ENCODE measurements around the gene SMARCC1. TPM values are rescaled to one million over a fixed set of nuclear protein-coding genes. Genes with fewer than 3 reads are reported as not detected.
A peak's percentile ranks its signal among the peaks of the same experiment; 100 is the strongest.

Gene SMARCC1
- total RNA-seq, 3 donors from 2014 or later, result 27.4 to 63.2 (median 61.9) TPM

GRCh38 chr3:47780741-47781684 lies 680 bp downstream of the SMARCC1 start:
- Histone ChIP-seq H3K27ac (peak overlapping the region; percentile 97), H3K4me1 (peaks cover 0 to 16% of the 10 kb centered on the region in 2 donors), H3K27me3 (no peaks in the 10 kb centered on the region), H3K9me3 (no peaks in the 10 kb centered on the region), H3K36me3 (no peaks in the 10 kb centered on the region), H3K4me3 (peak overlapping the region; percentile 80 to 99 (median 94))
- DNase-seq (ENCODE audit: low spot score in 2 of 2), result peak; percentile 48 to 63
- intact Hi-C loops (cut with DNase I; ENCODE audit: low total_unique reads), result no loop called here
- no peak for TF ChIP-seq CTCF (IDR thresholded peaks at IDR 0.05)
- no peak for TF ChIP-seq POLR2AphosphoS5 (IDR thresholded peaks at IDR 0.05)
- TF ChIP-seq POLR2A (IDR thresholded peaks at IDR 0.05), result no peak

GRCh38 chr3:47778746-47779145 lies 2.9 kb downstream of the SMARCC1 start:
- no peak for DNase-seq (ENCODE audit: low spot score in 2 of 2)
- intact Hi-C loops (cut with DNase I; ENCODE audit: low total_unique reads), result no loop called here
- Histone ChIP-seq H3K4me1 (peaks cover 0 to 16% of the 10 kb centered on the region in 2 donors), H3K4me3 (no peak overlapping the region), H3K27me3 (no peaks in the 10 kb centered on the region), H3K27ac (no peak overlapping the region), H3K9me3 (no peaks in the 10 kb centered on the region), H3K36me3 (no peaks in the 10 kb centered on the region)
- no peak for TF ChIP-seq CTCF (IDR thresholded peaks at IDR 0.05)
- no peak for TF ChIP-seq POLR2AphosphoS5 (IDR thresholded peaks at IDR 0.05)
- no peak for TF ChIP-seq POLR2A (IDR thresholded peaks at IDR 0.05)

DNA sequence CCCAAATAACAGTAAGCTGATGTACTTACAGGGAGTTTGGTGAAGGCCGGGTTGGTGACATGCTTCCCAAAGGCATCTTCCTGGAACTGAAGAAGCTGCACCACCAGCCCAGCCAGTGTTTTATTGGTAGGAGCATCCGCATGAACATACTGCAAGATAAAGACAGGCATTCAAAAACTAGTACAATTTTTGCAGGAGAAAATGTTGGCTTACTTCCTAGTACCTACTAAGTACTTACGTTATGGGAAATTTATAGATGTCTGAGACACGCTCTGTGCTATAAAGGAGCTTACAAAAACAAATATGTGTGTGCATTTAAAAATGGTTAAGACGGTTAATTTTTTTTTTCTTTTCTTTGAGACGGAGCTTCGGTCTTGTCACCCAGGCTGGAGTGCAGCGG lies 8.9 kb downstream of the SMARCC1 start:
- Histone ChIP-seq H3K9me3 (no peaks in the 10 kb centered on the region), H3K27ac (no peak overlapping the region), H3K36me3 (no peaks in the 10 kb centered on the region), H3K27me3 (no peaks in the 10 kb centered on the region), H3K4me3 (no peak overlapping the region), H3K4me1 (no peaks in the 10 kb centered on the region)
- intact Hi-C loops (cut with DNase I; ENCODE audit: low total_unique reads), result no loop called here
- DNase-seq (ENCODE audit: low spot score in 2 of 2), result no peak
- TF ChIP-seq POLR2A (IDR thresholded peaks at IDR 0.05) (no peak), CTCF (IDR thresholded peaks at IDR 0.05) (no peak), POLR2AphosphoS5 (IDR thresholded peaks at IDR 0.05) (no peak)

GRCh38 chr3:47772047-47772446 lies 9.6 kb downstream of the SMARCC1 start:
- Histone ChIP-seq H3K27ac (no peak overlapping the region), H3K4me3 (no peak overlapping the region), H3K36me3 (no peaks in the 10 kb centered on the region), H3K4me1 (no peaks in the 10 kb centered on the region), H3K27me3 (no peaks in the 10 kb centered on the region), H3K9me3 (no peaks in the 10 kb centered on the region)
- intact Hi-C loops (cut with DNase I; ENCODE audit: low total_unique reads), result no loop called here
- TF ChIP-seq POLR2AphosphoS5 (IDR thresholded peaks at IDR 0.05) (no peak), POLR2A (IDR thresholded peaks at IDR 0.05) (no peak), CTCF (IDR thresholded peaks at IDR 0.05) (no peak)
- DNase-seq (ENCODE audit: low spot score in 2 of 2), result no peak

- Histone ChIP-seq H3K4me3 (no peak overlapping the region), H3K36me3 (no peaks in the 10 kb centered on the region), H3K27me3 (no peaks in the 10 kb centered on the region), H3K4me1 (no peaks in the 10 kb centered on the region), H3K27ac (no peak overlapping the region), H3K9me3 (no peaks in the 10 kb centered on the region)
- no peak for DNase-seq (ENCODE audit: low spot score in 2 of 2)
- TF ChIP-seq POLR2A (IDR thresholded peaks at IDR 0.05) (no peak), POLR2AphosphoS5 (IDR thresholded peaks at IDR 0.05) (no peak), CTCF (IDR thresholded peaks at IDR 0.05) (no peak)
- intact Hi-C loops (cut with DNase I; ENCODE audit: low total_unique reads), result no loop called here
Measured at GRCh38 chr3:47766186-47766585, 15.5 kb downstream of the SMARCC1 start.
